Activated CD4-positive, alpha-beta memory T cell treated with anti-CD3 and anti-CD28 coated beads for 36 hours (primary cell): Measurements from ENCODE around the gene CACNA1D. TPM values are rescaled to one million over a fixed set of nuclear protein-coding genes. Genes with fewer than 3 reads are reported as not detected.
A peak's percentile ranks its signal among the peaks of the same experiment; 100 is the strongest.

Experiments used
- CTCF ChIA-PET: fragments of 350-600 bp; sonication (Branson Sonifier 250); formaldehyde crosslinking; loops from one replicate; lab custom pipeline; 2021; ENCODE audit warnings: antibody characterized with exemption, inconsistent platforms; lab: Charles Lee
- POLR2A ChIA-PET: fragments of 350-600 bp; sonication (Branson Sonifier 250); formaldehyde crosslinking; loops from one replicate; lab custom pipeline; 2021; ENCODE audit warnings: antibody characterized with exemption; lab: Charles Lee
- DNase-seq: peaks from one replicate; pipeline ENCODE4 v3.0.0-alpha.2; 2020
- H3K27ac Mint-ChIP-seq: one replicate; pipeline ENCODE4 v1.8.0; 2021; ENCODE audit warnings: mixed read lengths
- H3K27me3 Mint-ChIP-seq: one replicate; pipeline ENCODE4 v1.8.0; 2021; ENCODE audit warnings: mixed read lengths
- H3K36me3 Mint-ChIP-seq: one replicate; pipeline ENCODE4 v1.8.0; 2021; ENCODE audit warnings: mixed read lengths
- H3K4me1 Mint-ChIP-seq: one replicate; pipeline ENCODE4 v1.8.0; 2021; ENCODE audit warnings: low read depth, mixed read lengths
- H3K4me3 Mint-ChIP-seq: one replicate; pipeline ENCODE4 v1.8.0; 2021; ENCODE audit warnings: mild to moderate bottlenecking, mixed read lengths
- H3K9me3 Mint-ChIP-seq: one replicate; pipeline ENCODE4 v1.8.0; 2021; ENCODE audit warnings: mixed read lengths
- intact Hi-C: fragments of 100-400 bp; cut with micrococcal nuclease; formaldehyde crosslinking; loops from one replicate; pipeline ENCODE4 v1.15.1; 2023
- total RNA-seq, 2 experiments: library from RNA; stranded (reverse); gene quantifications; one replicate each; pipeline ENCODE4 v1.2.3, GENCODE V29; 2021

Gene CACNA1D
- total RNA-seq, 2 experiments from 2014 or later, result 0.24 to 0.53 TPM

- intact Hi-C loops, result no loop called here
- Mint-ChIP-seq H3K4me1 (no peaks in the 10 kb centered on the region), H3K27ac (no peak overlapping the region), H3K4me3 (no peak overlapping the region), H3K9me3 (no peaks in the 10 kb centered on the region), H3K36me3 (no peaks in the 10 kb centered on the region), H3K27me3 (peaks cover 17% of the 10 kb centered on the region)
- CTCF ChIA-PET, result interaction anchor here (0.6 kb wide), 1 partner anchor 436 kb away, joined by 3 read pairs; no protein-coding TSS in a partner anchor
- no peak for DNase-seq
- POLR2A ChIA-PET, result no interaction called here
Measured at GRCh38 chr3:53484984-53485383, 9.4 kb upstream of the CACNA1D start.

DNA sequence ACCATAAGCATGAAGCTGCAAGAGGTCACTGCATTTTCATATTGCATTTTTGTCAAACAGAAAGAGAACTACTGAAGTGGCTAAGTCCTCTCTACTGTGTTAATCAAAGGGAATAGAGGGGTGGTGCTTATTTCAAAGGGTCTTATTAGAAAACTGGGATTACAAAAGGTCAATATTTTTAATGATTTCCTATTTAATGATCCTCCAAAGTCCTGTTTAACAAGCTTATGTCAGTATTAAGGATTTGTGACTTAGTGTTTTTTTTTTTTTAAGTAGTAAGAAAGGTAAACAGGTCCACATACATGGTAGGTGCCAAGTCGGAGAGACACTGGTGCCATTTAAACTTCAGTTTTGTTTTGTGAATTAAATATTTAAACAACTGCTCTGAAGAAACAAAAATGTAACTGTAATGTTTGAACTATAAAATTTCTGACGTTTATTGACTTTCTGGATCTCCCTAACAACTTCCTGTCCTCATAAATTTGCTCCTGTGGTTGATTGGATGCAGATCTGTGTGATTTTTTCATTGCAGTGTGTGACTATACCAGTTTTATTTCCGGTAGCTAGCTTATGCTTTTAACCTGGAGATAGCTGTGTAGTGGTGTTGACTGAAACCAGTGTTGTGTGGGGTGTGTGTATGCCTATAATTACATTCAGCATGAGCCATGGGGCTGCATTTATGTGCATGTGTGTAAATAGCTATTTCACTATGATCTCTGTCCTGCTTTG is 8.6 kb upstream of the CACNA1D start:
- H3K9me3 Mint-ChIP-seq, result no peaks in the 10 kb centered on the region
- DNase-seq, result no peak
- CTCF ChIA-PET, result no interaction called here
- POLR2A ChIA-PET, result interaction anchor here (0.7 kb wide), 1 partner anchor 90 kb away, joined by 3 read pairs; no protein-coding TSS in a partner anchor
- no peak overlapping the region for H3K4me3 Mint-ChIP-seq
- H3K36me3 Mint-ChIP-seq, result no peaks in the 10 kb centered on the region
- H3K27me3 Mint-ChIP-seq, result peaks cover 15% of the 10 kb centered on the region
- no peaks in the 10 kb centered on the region for H3K4me1 Mint-ChIP-seq
- intact Hi-C loops, result no loop called here
- no peak overlapping the region for H3K27ac Mint-ChIP-seq

- no peak overlapping the region for H3K4me3 Mint-ChIP-seq
- no peaks in the 10 kb centered on the region for H3K36me3 Mint-ChIP-seq
- CTCF ChIA-PET, result interaction anchor here (1.0 kb wide), 1 partner anchor 114 kb away, joined by 4 read pairs; no protein-coding TSS in a partner anchor
- no peaks in the 10 kb centered on the region for H3K9me3 Mint-ChIP-seq
- H3K27me3 Mint-ChIP-seq, result peaks cover 18% of the 10 kb centered on the region
- no peaks in the 10 kb centered on the region for H3K4me1 Mint-ChIP-seq
- no peak for DNase-seq
- intact Hi-C loops, result no loop called here
- H3K27ac Mint-ChIP-seq, result no peak overlapping the region
- POLR2A ChIA-PET, result no interaction called here
Measured at GRCh38 chr3:53486961-53487654, 7.3 kb upstream of the CACNA1D start.

- DNase-seq, result no peak
- Mint-ChIP-seq H3K27me3 (peaks cover 25% of the 10 kb centered on the region), H3K36me3 (no peaks in the 10 kb centered on the region), H3K9me3 (no peaks in the 10 kb centered on the region), H3K4me3 (no peak overlapping the region), H3K4me1 (peaks cover 3% of the 10 kb centered on the region), H3K27ac (no peak overlapping the region)
- POLR2A ChIA-PET, result no interaction called here
- intact Hi-C loops, result no loop called here
- CTCF ChIA-PET, result no interaction called here
Measured at GRCh38 chr3:53489386-53489785, 5.0 kb upstream of the CACNA1D start.

DNA sequence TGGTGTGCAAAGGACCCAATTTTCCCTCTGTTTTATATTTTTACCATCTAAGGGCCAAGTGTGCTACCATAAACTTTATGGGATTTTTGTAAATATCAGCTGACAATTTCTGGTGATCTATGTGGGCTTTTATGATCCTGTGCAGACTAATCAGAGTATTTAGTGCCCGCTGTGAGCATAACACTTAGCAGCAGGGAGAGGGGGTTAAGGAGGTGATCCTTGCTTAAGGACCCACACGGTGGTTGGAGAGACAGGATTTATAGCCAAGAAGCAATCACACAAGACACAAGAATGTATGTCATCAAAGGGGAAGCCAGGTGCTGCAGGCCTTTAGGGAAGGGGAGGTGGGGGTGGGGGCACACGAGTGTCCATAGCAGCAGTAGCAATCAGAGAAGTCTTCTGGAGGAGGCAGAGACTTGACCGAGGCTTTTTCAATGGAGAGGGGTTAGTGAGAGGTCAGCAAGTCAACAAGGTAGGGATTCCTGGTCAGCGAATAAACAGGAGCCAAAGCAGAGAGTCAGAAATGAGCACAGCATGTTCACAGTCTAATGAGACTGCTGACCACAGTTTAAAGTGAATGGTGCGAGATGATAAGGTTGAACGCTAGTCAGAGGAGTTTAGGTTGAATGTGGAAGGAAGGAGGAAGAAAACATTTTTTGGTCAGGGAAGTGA is 4.5 kb upstream of the CACNA1D start:
- ChIA-PET CTCF (no interaction called here), POLR2A (no interaction called here)
- no peak overlapping the region for H3K27ac Mint-ChIP-seq
- peaks cover 3% of the 10 kb centered on the region for H3K4me1 Mint-ChIP-seq
- intact Hi-C loops, result no loop called here
- DNase-seq, result no peak
- no peaks in the 10 kb centered on the region for H3K36me3 Mint-ChIP-seq
- H3K9me3 Mint-ChIP-seq, result no peaks in the 10 kb centered on the region
- H3K4me3 Mint-ChIP-seq, result no peak overlapping the region
- H3K27me3 Mint-ChIP-seq, result peaks cover 24% of the 10 kb centered on the region

- H3K4me3 Mint-ChIP-seq, result no peak overlapping the region
- intact Hi-C loops, result no loop called here
- ChIA-PET POLR2A (no interaction called here), CTCF (no interaction called here)
- H3K9me3 Mint-ChIP-seq, result no peaks in the 10 kb centered on the region
- peaks cover 9% of the 10 kb centered on the region for H3K4me1 Mint-ChIP-seq
- H3K27me3 Mint-ChIP-seq, result peaks cover 25% of the 10 kb centered on the region
- no peak overlapping the region for H3K27ac Mint-ChIP-seq
- DNase-seq, result no peak
- H3K36me3 Mint-ChIP-seq, result no peaks in the 10 kb centered on the region
Measured at GRCh38 chr3:53490459-53490968, 3.9 kb upstream of the CACNA1D start.

- no peak overlapping the region for H3K4me3 Mint-ChIP-seq
- ChIA-PET CTCF (no interaction called here), POLR2A (no interaction called here)
- no peak for DNase-seq
- intact Hi-C loops, result no loop called here
- no peaks in the 10 kb centered on the region for H3K9me3 Mint-ChIP-seq
- H3K27me3 Mint-ChIP-seq, result peaks cover 29% of the 10 kb centered on the region
- H3K4me1 Mint-ChIP-seq, result peaks cover 13% of the 10 kb centered on the region
- H3K36me3 Mint-ChIP-seq, result no peaks in the 10 kb centered on the region
- no peak overlapping the region for H3K27ac Mint-ChIP-seq
Measured at GRCh38 chr3:53491276-53491675, 3.1 kb upstream of the CACNA1D start.

DNA sequence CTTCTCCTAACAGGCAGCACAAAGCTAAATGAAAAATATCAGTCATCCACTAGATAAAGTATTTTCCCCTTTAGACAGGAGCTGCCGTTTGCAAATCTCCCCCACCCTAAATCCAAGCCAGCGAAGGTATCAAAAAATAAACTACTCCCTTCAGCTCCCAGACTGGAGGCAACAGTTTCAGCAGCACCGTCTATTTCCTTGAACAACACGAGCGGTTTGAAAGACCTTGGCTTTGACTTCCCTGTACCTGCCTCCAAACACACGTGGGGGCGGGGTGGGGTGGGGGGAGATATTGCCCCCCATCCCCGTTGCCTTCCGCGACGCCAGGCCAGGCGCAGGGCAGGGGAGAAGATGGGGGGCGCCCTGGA is 832 bp upstream of the CACNA1D start:
- ChIA-PET CTCF (no interaction called here), POLR2A (no interaction called here)
- Mint-ChIP-seq H3K9me3 (no peaks in the 10 kb centered on the region), H3K27ac (no peak overlapping the region), H3K4me3 (no peak overlapping the region), H3K27me3 (peaks cover 44% of the 10 kb centered on the region), H3K4me1 (peaks cover 13% of the 10 kb centered on the region), H3K36me3 (no peaks in the 10 kb centered on the region)
- no peak for DNase-seq
- intact Hi-C loops, result no loop called here

DNA sequence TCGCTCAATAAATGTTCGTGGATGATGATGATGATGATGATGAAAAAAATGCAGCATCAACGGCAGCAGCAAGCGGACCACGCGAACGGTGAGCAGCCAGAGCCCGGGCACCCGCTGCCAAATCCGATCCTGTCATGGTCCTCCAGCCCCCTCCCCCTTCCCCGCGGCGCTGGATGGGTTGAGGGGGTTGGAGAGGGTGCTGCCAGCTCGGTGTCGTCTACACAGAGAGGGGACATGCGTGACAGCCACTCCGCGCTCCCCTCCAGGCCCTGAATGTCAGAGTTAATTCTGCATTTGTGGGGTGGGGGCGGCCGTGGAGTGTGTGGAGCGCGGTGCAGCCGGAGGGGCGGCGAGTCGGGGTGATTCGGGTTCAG is 722 bp downstream of the CACNA1D start:
- ChIA-PET POLR2A (no interaction called here), CTCF (no interaction called here)
- Mint-ChIP-seq H3K4me3 (no peak overlapping the region), H3K27ac (no peak overlapping the region), H3K4me1 (peaks cover 13% of the 10 kb centered on the region), H3K36me3 (no peaks in the 10 kb centered on the region), H3K27me3 (peaks cover 43% of the 10 kb centered on the region), H3K9me3 (no peaks in the 10 kb centered on the region)
- intact Hi-C loops, result loop anchor here (5.0 kb wide), 1 partner anchor 118 kb away; no protein-coding TSS in a partner anchor
- DNase-seq, result no peak

GRCh38 chr3:53495520-53496391 is 1.3 kb downstream of the CACNA1D start:
- Mint-ChIP-seq H3K4me3 (no peak overlapping the region), H3K27ac (no peak overlapping the region), H3K4me1 (peaks cover 13% of the 10 kb centered on the region), H3K9me3 (no peaks in the 10 kb centered on the region), H3K27me3 (peaks cover 42% of the 10 kb centered on the region), H3K36me3 (no peaks in the 10 kb centered on the region)
- intact Hi-C loops, result loop anchor here (5.0 kb wide), 1 partner anchor 118 kb away; no protein-coding TSS in a partner anchor
- peak; percentile 11 for DNase-seq
- POLR2A ChIA-PET, result no interaction called here
- CTCF ChIA-PET, result no interaction called here

- Mint-ChIP-seq H3K4me1 (peaks cover 13% of the 10 kb centered on the region), H3K36me3 (no peaks in the 10 kb centered on the region), H3K4me3 (no peak overlapping the region), H3K27ac (no peak overlapping the region), H3K27me3 (peaks cover 44% of the 10 kb centered on the region), H3K9me3 (no peaks in the 10 kb centered on the region)
- CTCF ChIA-PET, result no interaction called here
- intact Hi-C loops, result loop anchor here (5.0 kb wide), 1 partner anchor 119 kb away; no protein-coding TSS in a partner anchor
- DNase-seq, result no peak
- POLR2A ChIA-PET, result no interaction called here
Measured at GRCh38 chr3:53496392-53496670, 1.9 kb downstream of the CACNA1D start.
